ENCODE results near the gene PLGRKT.

- TF ChIP-seq, protein P1, sequence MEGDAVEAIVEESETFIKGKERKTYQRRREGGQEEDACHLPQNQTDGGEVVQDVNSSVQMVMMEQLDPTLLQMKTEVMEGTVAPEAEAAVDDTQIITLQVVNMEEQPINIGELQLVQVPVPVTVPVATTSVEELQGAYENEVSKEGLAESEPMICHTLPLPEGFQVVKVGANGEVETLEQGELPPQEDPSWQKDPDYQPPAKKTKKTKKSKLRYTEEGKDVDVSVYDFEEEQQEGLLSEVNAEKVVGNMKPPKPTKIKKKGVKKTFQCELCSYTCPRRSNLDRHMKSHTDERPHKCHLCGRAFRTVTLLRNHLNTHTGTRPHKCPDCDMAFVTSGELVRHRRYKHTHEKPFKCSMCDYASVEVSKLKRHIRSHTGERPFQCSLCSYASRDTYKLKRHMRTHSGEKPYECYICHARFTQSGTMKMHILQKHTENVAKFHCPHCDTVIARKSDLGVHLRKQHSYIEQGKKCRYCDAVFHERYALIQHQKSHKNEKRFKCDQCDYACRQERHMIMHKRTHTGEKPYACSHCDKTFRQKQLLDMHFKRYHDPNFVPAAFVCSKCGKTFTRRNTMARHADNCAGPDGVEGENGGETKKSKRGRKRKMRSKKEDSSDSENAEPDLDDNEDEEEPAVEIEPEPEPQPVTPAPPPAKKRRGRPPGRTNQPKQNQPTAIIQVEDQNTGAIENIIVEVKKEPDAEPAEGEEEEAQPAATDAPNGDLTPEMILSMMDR (IDR thresholded peaks at IDR 0.05) = no peak
- TF ChIP-seq POLR2A (IDR thresholded peaks at IDR 0.05) = no peak
Measured at GRCh38 chr9:5453004-5453403, 15.3 kb upstream of the PLGRKT start.

Data from body of pancreas (tissue), 4 donors.